Measurements from ENCODE around the gene SPDYE3.

- no peak for TF ChIP-seq CTCF (IDR thresholded peaks at IDR 0.05)
- TF ChIP-seq POLR2A (IDR thresholded peaks at IDR 0.05), result no peak
Measured at GRCh38 chr7:100360135-100360854, 52.8 kb downstream of the SPDYE3 start.
